Mammary epithelial cell (primary cell): ENCODE results near the gene LRRC74A.

ENCODE experiments used
- CTCF ChIP-seq, 2 donors: IDR thresholded peaks in 1 of 2; conservative IDR thresholded peaks in 1 of 2; 2 replicates each; pipeline ENCODE4 v1.5.1; 2011 to 2012; ENCODE audit warnings: inconsistent platforms in 2 of 2, low read length in 2 of 2, mild to moderate bottlenecking in 2 of 2, control low read depth in 1 of 2, low read depth in 1 of 2; ENCODE audit not compliant: insufficient read depth in 1 of 2; ENCODE audit errors: extremely low read depth in 1 of 2
- EZH2 ChIP-seq: IDR thresholded peaks from 2 replicates; pipeline ENCODE4 v1.6.1; 2012; ENCODE audit warnings: low read length, inconsistent platforms, borderline replicate concordance

GRCh38 chr14:76842414-76842813 is 16.2 kb downstream of the LRRC74A start:
- TF ChIP-seq CTCF (conservative IDR thresholded peaks at IDR 0.05 in 1 of 2, IDR thresholded peaks at IDR 0.05 in 1 of 2; ENCODE audit: extremely low read depth in 1 of 2, insufficient read depth in 1 of 2, low read depth in 1 of 2, low read length in 2 of 2) (no peak), EZH2 (no peak)
